IPS DF 6.9 (cell line): ENCODE data around the gene AASDH.

Source experiments
- DNase-seq: peaks from one replicate; pipeline ENCODE4 v3.0.0-alpha.2; 2013; ENCODE audit warnings: low read depth, low spot score
- H3K27ac ChIP-seq: one replicate; pipeline ENCODE4 v1.5.1; 2013; ENCODE audit warnings: low read length, control low read depth
- H3K27me3 ChIP-seq: 2 replicates; pipeline ENCODE4 v1.6.1; 2013; ENCODE audit warnings: mild to moderate bottlenecking, low read length; ENCODE audit not compliant: control insufficient read depth, insufficient read depth
- H3K36me3 ChIP-seq: 2 replicates; pipeline ENCODE4 v1.6.1; 2013; ENCODE audit warnings: low read length; ENCODE audit not compliant: control insufficient read depth, insufficient read depth
- H3K4me1 ChIP-seq: 2 replicates; pipeline ENCODE4 v1.6.1; 2013; ENCODE audit warnings: low read length; ENCODE audit not compliant: control insufficient read depth, insufficient read depth
- H3K4me3 ChIP-seq: 2 replicates; pipeline ENCODE4 v1.5.1; 2013; ENCODE audit warnings: mild to moderate bottlenecking, low read length
- H3K9me3 ChIP-seq: 2 replicates; pipeline ENCODE4 v1.6.1; 2013; ENCODE audit warnings: low read length, inconsistent platforms; ENCODE audit not compliant: control insufficient read depth, insufficient read depth
- WGBS: extraction: QIAGEN DNeasy Blood & Tissue Kit; methylation state at CpG from one replicate; pipeline ENCODE4 v1.1.7; 2013; ENCODE audit warnings: mixed read lengths, missing lambda C conversion rate; ENCODE audit not compliant: insufficient read length, insufficient coverage; 5-methylcytosine and 5-hydroxymethylcytosine counted together

The AASDH gene

DNA sequence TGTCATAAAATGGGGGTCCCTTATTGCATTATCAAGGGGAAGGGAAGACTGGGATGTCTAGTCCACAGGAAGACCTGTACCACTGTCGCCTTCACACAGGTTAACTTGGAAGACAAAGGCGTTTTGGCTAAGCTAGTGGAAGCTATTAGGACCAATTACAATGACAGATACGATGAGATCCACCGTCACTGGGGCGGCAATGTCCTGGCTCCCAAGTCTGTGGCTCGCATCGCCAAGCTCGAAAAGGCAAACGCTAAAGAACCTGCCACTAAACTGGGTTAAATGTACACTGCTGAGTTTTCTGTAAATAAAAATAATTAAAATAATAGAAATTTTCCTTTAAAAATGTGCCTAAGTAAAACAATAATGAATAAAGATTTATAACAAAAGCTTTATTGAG lies 30.6 kb downstream of the AASDH start:
- no peaks in the 10 kb centered on the region for H3K36me3 ChIP-seq
- H3K4me3 ChIP-seq: no peak overlapping the region
- no peaks in the 10 kb centered on the region for H3K4me1 ChIP-seq
- H3K9me3 ChIP-seq: no peaks in the 10 kb centered on the region
- no peak overlapping the region for H3K27ac ChIP-seq
- WGBS: no CpG with 5 or more reads among the region's 9 CpGs
- H3K27me3 ChIP-seq: no peaks in the 10 kb centered on the region
- DNase-seq: no peak

DNA sequence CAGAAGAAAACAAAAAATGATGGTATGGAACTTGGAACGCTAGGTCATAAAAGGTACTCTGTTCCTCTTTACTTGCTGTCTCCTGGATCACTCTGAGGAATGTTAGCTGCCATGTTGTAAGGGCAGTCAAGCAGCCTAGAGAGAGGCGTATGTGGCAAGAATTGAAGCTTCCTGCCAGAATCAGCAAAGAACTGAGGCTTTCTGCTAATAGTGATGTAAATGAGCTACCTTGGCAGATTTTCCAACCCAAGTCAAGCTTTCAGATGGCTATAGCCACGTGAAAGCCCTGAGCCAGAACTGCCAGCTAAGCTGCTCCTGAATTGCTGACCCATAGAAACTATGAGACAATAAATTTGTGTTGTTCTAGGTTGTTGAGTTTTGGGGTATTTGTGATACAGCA lies 38.7 kb downstream of the AASDH start:
- Histone ChIP-seq H3K9me3 (no peaks in the 10 kb centered on the region), H3K27me3 (no peaks in the 10 kb centered on the region), H3K36me3 (no peaks in the 10 kb centered on the region; the same call in 1 of the 2 replicates), H3K27ac (no peak overlapping the region), H3K4me1 (no peaks in the 10 kb centered on the region), H3K4me3 (no peak overlapping the region)
- WGBS: no CpG with 5 or more reads among the region's 3 CpGs
- no peak for DNase-seq

DNA sequence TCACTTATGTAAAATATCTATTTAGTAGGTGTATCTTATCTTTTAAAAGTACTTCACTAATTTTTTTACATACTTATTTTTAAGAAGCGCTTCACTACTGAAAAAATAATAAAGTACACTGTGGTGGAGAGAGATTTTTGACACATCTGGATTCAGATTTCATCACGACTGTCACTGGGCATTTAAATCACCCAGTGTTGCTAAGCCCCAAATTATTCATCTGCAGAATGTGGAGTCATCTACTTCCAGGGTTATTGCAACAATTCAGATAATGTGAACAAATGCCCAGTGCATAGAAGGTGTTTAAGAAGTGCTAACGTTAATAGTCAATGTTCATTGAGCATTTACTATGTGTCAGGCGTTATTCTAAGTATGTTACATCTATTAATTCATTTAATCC lies 41.8 kb downstream of the AASDH start:
- DNase-seq: no peak
- no peaks in the 10 kb centered on the region for H3K9me3 ChIP-seq
- H3K27ac ChIP-seq: no peak overlapping the region
- no peak overlapping the region for H3K4me3 ChIP-seq
- no CpG with 5 or more reads among the region's 4 CpGs for WGBS
- H3K27me3 ChIP-seq: no peaks in the 10 kb centered on the region
- no peaks in the 10 kb centered on the region; the same call in 1 of the 2 replicates for H3K36me3 ChIP-seq
- no peaks in the 10 kb centered on the region for H3K4me1 ChIP-seq

DNA sequence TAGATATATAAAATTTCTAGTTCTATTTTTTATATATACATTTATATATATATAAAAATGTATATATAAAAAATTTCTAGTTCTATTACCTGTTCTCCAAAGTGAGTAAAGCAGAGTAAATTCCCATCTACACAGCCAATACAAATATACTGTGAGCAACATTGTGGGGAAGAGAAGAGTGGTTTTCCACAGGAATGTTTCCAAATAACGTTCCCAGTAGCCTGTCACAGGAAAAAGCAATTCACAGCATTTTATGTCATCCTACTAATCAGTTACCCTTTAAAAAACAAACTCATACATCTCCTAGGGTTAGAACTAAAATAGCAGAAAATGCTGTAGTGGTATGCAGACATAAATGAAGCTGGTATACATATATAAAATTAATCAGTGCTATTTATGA lies 44.5 kb downstream of the AASDH start:
- Histone ChIP-seq H3K27me3 (no peaks in the 10 kb centered on the region), H3K4me1 (no peaks in the 10 kb centered on the region), H3K4me3 (no peak overlapping the region), H3K9me3 (no peaks in the 10 kb centered on the region), H3K27ac (no peak overlapping the region), H3K36me3 (no peaks in the 10 kb centered on the region; the same call in 1 of the 2 replicates)
- no peak for DNase-seq
- no CpG with 5 or more reads among the region's 1 CpG for WGBS

DNA sequence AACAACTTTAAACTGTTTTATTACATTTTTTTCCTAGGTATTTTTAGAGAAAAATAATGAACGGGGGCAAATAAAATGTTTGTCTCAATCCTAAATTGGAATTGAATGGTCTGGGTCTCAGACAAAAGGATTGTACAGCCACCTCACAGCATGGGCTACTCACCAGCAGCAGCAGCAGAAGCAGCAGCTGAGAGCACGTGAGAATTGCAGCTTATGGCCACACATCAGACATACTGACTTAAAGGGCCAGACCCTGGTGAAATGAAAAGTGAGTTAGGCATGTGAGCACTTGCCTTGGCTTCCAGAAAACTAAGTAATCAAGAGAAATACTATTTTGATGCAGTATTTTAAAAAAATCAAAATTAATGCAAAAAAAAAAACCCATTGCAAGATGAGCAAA lies 56.6 kb downstream of the AASDH start:
- Histone ChIP-seq H3K36me3 (no peaks in the 10 kb centered on the region), H3K4me3 (no peak overlapping the region; the same call in 1 of the 2 replicates), H3K4me1 (no peaks in the 10 kb centered on the region), H3K27me3 (no peaks in the 10 kb centered on the region), H3K9me3 (no peaks in the 10 kb centered on the region), H3K27ac (no peak overlapping the region)
- WGBS: no CpG with 5 or more reads among the region's 2 CpGs
- no peak for DNase-seq

DNA sequence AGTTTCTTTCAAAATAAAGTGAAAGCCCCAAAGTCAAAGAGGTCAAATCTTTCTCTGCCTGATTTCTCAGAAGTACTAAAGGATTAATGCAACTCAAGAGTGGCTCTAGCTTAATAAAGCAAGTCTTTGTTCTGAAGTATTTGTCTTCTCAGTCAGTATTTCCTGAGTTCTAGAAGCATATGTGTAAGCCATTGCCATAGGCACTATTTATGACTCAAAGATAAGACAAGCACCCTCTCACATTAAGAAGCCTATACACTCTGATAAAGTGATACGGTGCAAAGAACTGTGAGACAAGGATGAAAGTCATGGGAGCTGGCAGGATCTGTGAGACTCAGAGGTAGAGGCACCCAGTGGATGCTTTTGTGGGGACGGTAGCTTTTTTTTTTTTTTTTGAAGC lies 60.9 kb downstream of the AASDH start:
- WGBS: no CpG with 5 or more reads among the region's 2 CpGs
- no peak for DNase-seq
- no peaks in the 10 kb centered on the region for H3K4me1 ChIP-seq
- H3K9me3 ChIP-seq: no peaks in the 10 kb centered on the region
- H3K4me3 ChIP-seq: no peak overlapping the region
- no peak overlapping the region for H3K27ac ChIP-seq
- H3K36me3 ChIP-seq: 0 out of 2 replicates have a peak, but pooled peaks cover 3% of the 10 kb centered on the region
- H3K27me3 ChIP-seq: no peaks in the 10 kb centered on the region

DNA sequence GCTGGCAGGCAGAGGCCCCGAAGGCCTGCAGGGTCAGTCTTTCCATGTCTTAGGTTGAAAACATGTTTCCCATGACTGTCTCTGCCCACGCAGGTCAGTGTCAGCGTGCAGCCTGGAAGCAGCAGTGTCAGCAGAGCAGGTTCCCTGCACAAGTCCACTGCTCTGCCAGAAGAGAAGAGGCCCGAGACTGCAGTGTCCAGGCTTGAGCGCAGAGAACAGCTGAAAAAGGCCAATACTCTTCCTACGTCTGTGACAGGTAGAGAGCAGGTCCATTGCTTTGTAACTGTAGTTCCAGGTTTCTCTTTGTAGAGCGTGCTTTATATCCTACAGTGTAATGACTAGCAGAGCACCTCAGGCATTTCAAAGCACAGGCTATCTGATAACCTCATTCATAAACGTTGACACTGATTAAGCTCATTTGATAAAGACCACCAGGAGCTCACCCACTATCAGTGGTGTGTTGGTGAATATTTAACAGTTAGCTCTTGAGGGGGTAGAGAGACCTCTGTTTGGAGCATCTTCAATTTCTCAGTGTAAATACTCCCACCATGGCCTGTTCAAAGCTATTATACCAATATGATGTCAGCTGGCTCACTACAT lies 63.2 kb downstream of the AASDH start:
- Histone ChIP-seq H3K9me3 (no peaks in the 10 kb centered on the region), H3K27ac (no peak overlapping the region), H3K36me3 (0 out of 2 replicates have a peak, but pooled peaks cover 3% of the 10 kb centered on the region), H3K27me3 (no peaks in the 10 kb centered on the region), H3K4me1 (no peaks in the 10 kb centered on the region), H3K4me3 (no peak overlapping the region)
- no CpG with 5 or more reads among the region's 8 CpGs for WGBS
- DNase-seq: no peak

DNA sequence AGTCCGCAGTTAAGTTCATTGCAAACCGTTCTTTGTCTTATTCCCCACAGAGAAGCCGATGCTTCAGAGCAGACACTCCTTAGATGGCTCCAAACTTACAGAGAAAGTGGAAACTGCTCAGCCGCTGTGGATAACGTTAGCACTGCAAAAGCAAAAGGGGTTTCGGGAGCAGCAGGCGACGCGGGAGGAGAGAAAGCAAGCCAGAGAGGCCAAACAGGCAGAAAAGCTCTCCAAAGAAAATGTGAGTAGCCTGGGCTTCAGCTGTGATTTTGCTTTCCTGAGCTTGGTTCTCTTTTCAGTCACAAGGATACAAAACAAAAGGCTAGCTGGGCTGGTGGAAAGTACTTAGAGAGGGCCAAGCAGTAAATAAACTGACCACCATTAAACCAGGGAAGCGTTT lies 64.0 kb downstream of the AASDH start:
- Histone ChIP-seq H3K36me3 (0 out of 2 replicates have a peak, but pooled peaks cover 3% of the 10 kb centered on the region), H3K9me3 (no peaks in the 10 kb centered on the region), H3K27me3 (no peaks in the 10 kb centered on the region), H3K4me3 (no peak overlapping the region), H3K4me1 (no peaks in the 10 kb centered on the region), H3K27ac (no peak overlapping the region)
- no CpG with 5 or more reads among the region's 10 CpGs for WGBS
- no peak for DNase-seq

DNA sequence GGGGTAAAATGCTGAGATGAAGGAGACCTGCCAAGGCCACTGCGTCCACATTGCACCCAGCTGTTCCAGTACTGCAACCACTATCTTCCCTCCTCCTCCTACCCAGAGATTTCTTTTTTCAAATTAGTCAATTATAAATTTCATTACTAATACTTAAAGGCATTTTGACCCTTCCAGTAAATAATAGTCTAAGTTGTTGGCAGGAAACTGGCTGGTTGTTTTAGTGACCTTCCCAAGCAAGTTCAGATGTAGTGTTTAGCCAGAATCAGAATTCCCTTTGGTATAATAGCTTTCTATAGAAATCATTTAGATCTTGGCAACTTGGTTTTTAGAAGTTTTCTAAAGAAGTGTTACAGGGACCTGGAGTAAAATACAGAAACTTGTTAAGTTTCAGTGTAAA lies 66.0 kb downstream of the AASDH start:
- H3K9me3 ChIP-seq: no peaks in the 10 kb centered on the region
- H3K36me3 ChIP-seq: peaks cover 6% of the 10 kb centered on the region; the same call in 1 of the 2 replicates
- no peak for DNase-seq
- no peaks in the 10 kb centered on the region for H3K4me1 ChIP-seq
- no CpG with 5 or more reads among the region's 1 CpG for WGBS
- no peaks in the 10 kb centered on the region for H3K27me3 ChIP-seq
- H3K4me3 ChIP-seq: no peak overlapping the region
- H3K27ac ChIP-seq: no peak overlapping the region

DNA sequence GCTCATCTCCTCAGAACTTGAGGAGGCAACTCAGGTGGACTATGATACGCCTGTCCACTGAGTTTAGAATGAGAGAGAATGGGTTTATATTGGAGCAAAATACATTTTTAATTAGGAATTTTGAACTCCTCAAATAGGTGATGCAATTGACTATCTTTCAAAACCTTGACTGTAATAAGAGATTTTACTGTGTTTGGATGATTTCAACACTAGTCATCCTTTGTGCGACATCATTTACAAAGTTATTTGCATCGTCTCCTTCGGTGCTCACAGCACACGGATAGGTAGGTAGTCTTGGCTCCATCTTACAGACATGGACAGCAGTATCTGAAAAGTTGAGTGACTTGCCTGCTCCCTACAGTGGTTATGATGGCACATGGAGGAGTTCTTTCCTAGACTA lies 67.0 kb downstream of the AASDH start:
- Histone ChIP-seq H3K36me3 (peaks cover 8% of the 10 kb centered on the region; the same call in 1 of the 2 replicates), H3K9me3 (no peaks in the 10 kb centered on the region), H3K4me3 (no peak overlapping the region), H3K27me3 (no peaks in the 10 kb centered on the region), H3K27ac (no peak overlapping the region), H3K4me1 (no peaks in the 10 kb centered on the region)
- no CpG with 5 or more reads among the region's 5 CpGs for WGBS
- DNase-seq: no peak

DNA sequence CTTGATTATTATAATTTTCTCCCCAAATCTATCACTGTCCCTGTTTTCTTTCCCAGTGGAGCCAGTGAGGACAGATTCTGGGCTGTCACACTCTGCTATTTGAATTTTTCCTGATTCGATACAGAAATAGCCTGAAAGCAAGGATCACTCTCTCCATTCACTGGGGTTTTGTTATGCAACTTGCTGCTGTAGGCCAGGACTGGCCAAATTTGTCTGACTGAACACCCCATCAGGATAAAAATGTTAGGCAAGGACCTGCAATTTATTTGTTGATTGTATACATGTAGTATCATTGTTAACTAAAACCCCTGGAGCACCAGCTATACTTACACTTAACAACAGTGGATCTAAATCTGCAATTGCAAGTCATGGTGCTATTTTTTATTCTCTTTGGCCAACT lies 68.7 kb downstream of the AASDH start:
- DNase-seq: no peak
- Histone ChIP-seq H3K9me3 (no peaks in the 10 kb centered on the region), H3K27ac (no peak overlapping the region), H3K27me3 (no peaks in the 10 kb centered on the region), H3K4me3 (no peak overlapping the region), H3K36me3 (peaks cover 9% of the 10 kb centered on the region; the same call in 1 of the 2 replicates), H3K4me1 (no peaks in the 10 kb centered on the region)
- WGBS: no CpG with 5 or more reads among the region's 1 CpG
